Hepatocyte (in vitro differentiated cells): ENCODE results near the gene ALK. TPM values are rescaled to one million over a fixed set of nuclear protein-coding genes. Genes with fewer than 3 reads are reported as not detected.

ENCODE experiments used
- DNase-seq: peaks from one replicate; pipeline ENCODE4 v3.0.0-alpha.2; 2016; ENCODE audit warnings: low spot score
- H2AFZ ChIP-seq: fragments of 200-600 bp; sonication (generic); 2 replicates; pipeline ENCODE4 v1.6.0; 2016; ENCODE audit warnings: antibody characterized with exemption, mild to moderate bottlenecking
- H3K27ac ChIP-seq: fragments of 200-600 bp; sonication (generic); 2 replicates; pipeline ENCODE4 v1.5.1; 2016; ENCODE audit warnings: mild to moderate bottlenecking
- H3K27me3 ChIP-seq: fragments of 200-600 bp; sonication (generic); 2 replicates; pipeline ENCODE4 v1.6.1; 2016
- H3K36me3 ChIP-seq: fragments of 200-600 bp; sonication (generic); replicated peaks from 2 replicates; pipeline ENCODE4 v1.5.1; 2016; ENCODE audit warnings: low read depth; ENCODE audit not compliant: insufficient read depth
- H3K4me1 ChIP-seq: fragments of 200-600 bp; sonication (generic); 2 replicates; pipeline ENCODE4 v1.5.1; 2016; ENCODE audit warnings: mild to moderate bottlenecking, moderate library complexity; ENCODE audit not compliant: insufficient read depth
- H3K4me2 ChIP-seq: fragments of 200-600 bp; sonication (generic); 2 replicates; pipeline ENCODE4 v1.6.0; 2016
- H3K4me3 ChIP-seq: fragments of 200-600 bp; sonication (generic); 2 replicates; pipeline ENCODE4 v1.5.1; 2016; ENCODE audit warnings: mild to moderate bottlenecking
- H3K79me2 ChIP-seq: fragments of 200-600 bp; sonication (generic); 2 replicates; pipeline ENCODE4 v1.6.0; 2017; ENCODE audit warnings: mild to moderate bottlenecking
- H3K9me2 ChIP-seq: fragments of 200-600 bp; sonication (generic); replicated peaks from 2 replicates; pipeline ENCODE4 v1.6.0; 2017; ENCODE audit warnings: mild to moderate bottlenecking; ENCODE audit not compliant: insufficient read depth
- H3K9me3 ChIP-seq: fragments of 200-600 bp; sonication (generic); 2 replicates; pipeline ENCODE4 v1.5.1; 2016; ENCODE audit warnings: low read depth, mild to moderate bottlenecking
- H4K20me1 ChIP-seq: fragments of 200-600 bp; sonication (generic); 2 replicates; pipeline ENCODE4 v1.6.0; 2016; ENCODE audit warnings: mild to moderate bottlenecking; ENCODE audit not compliant: insufficient read depth, poor library complexity, severe bottlenecking
- CTCF ChIP-seq: fragments of 200-600 bp; sonication (generic); IDR thresholded peaks from 2 replicates; pipeline ENCODE4 v1.5.1; 2016; ENCODE audit warnings: antibody characterized with exemption, mild to moderate bottlenecking; ENCODE audit not compliant: poor library complexity
- EZH2 ChIP-seq: fragments of 200-600 bp; sonication (generic); IDR thresholded peaks from 2 replicates; pipeline ENCODE4 v1.6.1; 2016; ENCODE audit warnings: antibody characterized with exemption, mild to moderate bottlenecking, borderline replicate concordance
- EZH2phosphoT487 ChIP-seq: fragments of 200-600 bp; sonication (generic); IDR thresholded peaks from one replicate; pipeline ENCODE4 v1.6.1; 2018; ENCODE audit warnings: antibody characterized with exemption, mild to moderate bottlenecking, low read depth, moderate library complexity; ENCODE audit not compliant: unreplicated experiment, severe bottlenecking
- WGBS: methylation state at CpG from one replicate; pipeline ENCODE4 v1.1.6; 2016; ENCODE audit warnings: low lambda C conversion rate; ENCODE audit errors: missing lambda C conversion rate; 5-methylcytosine and 5-hydroxymethylcytosine counted together
- polyA plus RNA-seq: library from polyadenylated mRNA; unstranded; fragments of >200 nt; fragmentation: Nextera tagmentation; extraction: Ambion mirVana; gene quantifications from 2 replicates; pipeline ENCODE4 v1.2.1, GENCODE V29; 2016
- total RNA-seq: library from RNA; depleted of rRNA; stranded (reverse); fragments of >200 nt; gene quantifications from 2 replicates; pipeline ENCODE4 v1.2.3, GENCODE V29; 2014

Gene ALK
- total and polyA plus RNA-seq, 2 experiments from 2014 or later, result 0.16 to 0.27 TPM

GRCh38 chr2:29718076-29718686 lies 203.2 kb downstream of the ALK start:
- no peak overlapping the region for H3K4me3 ChIP-seq
- H3K27me3 ChIP-seq, result no peaks in the 10 kb centered on the region
- H3K4me1 ChIP-seq, result no peaks in the 10 kb centered on the region
- no peaks in the 10 kb centered on the region for H3K36me3 ChIP-seq
- no peaks in the 10 kb centered on the region for H3K9me2 ChIP-seq
- 72% methylated on average over 5 of the region's 5 CpGs for WGBS
- no peak overlapping the region for H3K4me2 ChIP-seq
- H2AFZ ChIP-seq, result no peak overlapping the region
- H3K79me2 ChIP-seq, result no peaks in the 10 kb centered on the region
- H4K20me1 ChIP-seq, result no peaks in the 10 kb centered on the region
- DNase-seq, result no peak
- no peaks in the 10 kb centered on the region for H3K9me3 ChIP-seq
- no peak overlapping the region for H3K27ac ChIP-seq
- TF ChIP-seq CTCF (no peak), EZH2 (no peak), EZH2phosphoT487 (no peak)

DNA sequence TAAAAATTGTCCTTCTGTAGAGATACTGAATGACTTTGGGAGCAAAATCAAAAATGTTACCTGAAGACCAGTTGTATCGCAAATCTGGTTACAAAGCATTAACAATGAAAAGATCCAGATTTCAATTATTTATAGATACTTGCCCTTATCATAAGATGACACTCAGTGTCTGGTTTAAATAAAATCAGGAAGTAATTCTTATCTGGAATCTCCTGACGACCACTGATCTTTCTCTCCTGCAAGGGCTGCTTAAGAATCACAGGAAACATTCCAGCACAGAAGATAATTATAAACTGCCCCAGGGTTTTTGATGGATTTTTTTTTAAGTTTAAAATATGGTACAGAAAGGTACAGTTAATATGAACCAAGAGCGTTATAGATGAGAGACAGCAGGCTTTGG lies 205.7 kb downstream of the ALK start:
- no peaks in the 10 kb centered on the region for H3K79me2 ChIP-seq
- WGBS, result 78% methylated on average over 3 of the region's 3 CpGs
- no peak overlapping the region for H3K27ac ChIP-seq
- H3K4me2 ChIP-seq, result no peak overlapping the region
- no peak for DNase-seq
- no peak overlapping the region for H2AFZ ChIP-seq
- H3K9me3 ChIP-seq, result no peaks in the 10 kb centered on the region
- H3K9me2 ChIP-seq, result no peaks in the 10 kb centered on the region
- no peaks in the 10 kb centered on the region for H3K4me1 ChIP-seq
- no peaks in the 10 kb centered on the region for H3K27me3 ChIP-seq
- H4K20me1 ChIP-seq, result no peaks in the 10 kb centered on the region
- no peaks in the 10 kb centered on the region for H3K36me3 ChIP-seq
- TF ChIP-seq EZH2phosphoT487, result no peak
- no peak for TF ChIP-seq EZH2
- no peak for TF ChIP-seq CTCF
- no peak overlapping the region for H3K4me3 ChIP-seq

GRCh38 chr2:29714333-29714732 lies 207.1 kb downstream of the ALK start:
- no peak overlapping the region for H3K27ac ChIP-seq
- DNase-seq, result no peak
- TF ChIP-seq EZH2 (no peak), CTCF (no peak), EZH2phosphoT487 (no peak)
- H3K9me3 ChIP-seq, result no peaks in the 10 kb centered on the region
- H3K79me2 ChIP-seq, result no peaks in the 10 kb centered on the region
- H3K4me2 ChIP-seq, result no peak overlapping the region
- no peak overlapping the region for H2AFZ ChIP-seq
- no peak overlapping the region for H3K4me3 ChIP-seq
- H3K9me2 ChIP-seq, result no peaks in the 10 kb centered on the region
- no peaks in the 10 kb centered on the region for H3K27me3 ChIP-seq
- no peaks in the 10 kb centered on the region for H4K20me1 ChIP-seq
- no peaks in the 10 kb centered on the region for H3K4me1 ChIP-seq
- 93% methylated on average over 4 of the region's 4 CpGs for WGBS
- H3K36me3 ChIP-seq, result no peaks in the 10 kb centered on the region
